22Rv1 (cell line): ENCODE data around the gene ANGPTL2.

Experiments
- ZFX ChIP-seq: fragments of 450-650 bp; IDR thresholded peaks from 2 replicates; pipeline ENCODE4 v1.6.1; 2017; ENCODE audit warnings: antibody characterized with exemption, borderline replicate concordance
- TF ChIP-seq, protein P1 (sequence below): fragments of 450-650 bp; IDR thresholded peaks from 2 replicates; pipeline ENCODE4 v1.5.1; 2017; ENCODE audit warnings: mild to moderate bottlenecking

DNA sequence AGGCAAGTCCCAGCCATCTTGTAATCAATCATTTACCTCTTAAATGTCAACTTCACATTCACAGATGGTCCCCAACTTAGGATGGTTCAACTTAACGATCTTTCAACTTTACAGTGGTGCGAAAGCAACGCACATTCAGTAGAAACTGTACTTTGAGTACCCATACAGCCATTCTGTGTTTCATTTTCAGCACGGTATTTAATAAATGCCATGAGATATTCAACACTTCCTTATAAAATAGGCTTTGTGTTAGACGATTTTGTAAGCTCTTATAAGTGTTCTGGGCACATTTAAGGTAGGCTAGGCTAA, 47.1 kb upstream of the ANGPTL2 start:
- TF ChIP-seq, protein P1, sequence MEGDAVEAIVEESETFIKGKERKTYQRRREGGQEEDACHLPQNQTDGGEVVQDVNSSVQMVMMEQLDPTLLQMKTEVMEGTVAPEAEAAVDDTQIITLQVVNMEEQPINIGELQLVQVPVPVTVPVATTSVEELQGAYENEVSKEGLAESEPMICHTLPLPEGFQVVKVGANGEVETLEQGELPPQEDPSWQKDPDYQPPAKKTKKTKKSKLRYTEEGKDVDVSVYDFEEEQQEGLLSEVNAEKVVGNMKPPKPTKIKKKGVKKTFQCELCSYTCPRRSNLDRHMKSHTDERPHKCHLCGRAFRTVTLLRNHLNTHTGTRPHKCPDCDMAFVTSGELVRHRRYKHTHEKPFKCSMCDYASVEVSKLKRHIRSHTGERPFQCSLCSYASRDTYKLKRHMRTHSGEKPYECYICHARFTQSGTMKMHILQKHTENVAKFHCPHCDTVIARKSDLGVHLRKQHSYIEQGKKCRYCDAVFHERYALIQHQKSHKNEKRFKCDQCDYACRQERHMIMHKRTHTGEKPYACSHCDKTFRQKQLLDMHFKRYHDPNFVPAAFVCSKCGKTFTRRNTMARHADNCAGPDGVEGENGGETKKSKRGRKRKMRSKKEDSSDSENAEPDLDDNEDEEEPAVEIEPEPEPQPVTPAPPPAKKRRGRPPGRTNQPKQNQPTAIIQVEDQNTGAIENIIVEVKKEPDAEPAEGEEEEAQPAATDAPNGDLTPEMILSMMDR = no peak
- TF ChIP-seq ZFX = no peak
